HepG2 (cell line): ENCODE results near the gene KDM1B. TPM values are rescaled to one million over a fixed set of nuclear protein-coding genes. Genes with fewer than 3 reads are reported as not detected.

Experiments
- ATAC-seq: fragments of 200-7000 bp; cut with Tn5 transposase; 3 replicates; pipeline ENCODE4 v1.9.1; 2020; ENCODE audit warnings: mild to moderate bottlenecking, moderate library complexity
- BruUV-seq: library from RNA; stranded (reverse); fragments of 400-500 nt; replicated peaks from 2 replicates; lab custom pipeline; 2021; lab: Mats Ljungman, UMichigan
- CTCF ChIA-PET: fragments of 300-600 bp; formaldehyde crosslinking; extraction: SDS; loops from one replicate; lab custom pipeline; 2021; ENCODE audit warnings: low total read pairs, inconsistent platforms, low intra/inter-chr PET ratio; lab: Yijun Ruan, JAX
- POLR2A ChIA-PET: fragments of 350-600 bp; sonication (Branson Sonifier 250); formaldehyde crosslinking; loops from one replicate; lab custom pipeline; 2020; ENCODE audit warnings: antibody characterized with exemption, inconsistent platforms; lab: Yijun Ruan, JAX
- DNase-seq: peaks from one replicate; pipeline ENCODE4 v3.0.0-alpha.2; 2015; ENCODE audit warnings: low spot score
- FAIRE-seq: peaks from 3 replicates; lab custom pipeline; 2011; peaks lifted over from hg19 to GRCh38; lab: Jason Lieb, UNC
- H2AFZ ChIP-seq: one replicate; pipeline ENCODE4 v1.6.1; 2011; ENCODE audit warnings: low read length, inconsistent platforms
- H3K27ac ChIP-seq: fragments of 300-600 bp; 3 replicates; pipeline ENCODE4 v1.8.0; 2011; ENCODE audit warnings: mixed run types, mild to moderate bottlenecking, mixed read lengths, low read length, inconsistent platforms; ENCODE audit not compliant: insufficient read depth; ENCODE audit errors: extremely low read length
- H3K27me3 ChIP-seq, 2 experiments: fragments of 200-600 bp in 1 of 2; 2 replicates in 1 of 2; 3 replicates in 1 of 2; pipeline versions ENCODE4 v1.6.0 to v1.8.0; 2011; ENCODE audit warnings: low read length in 2 of 2, mild to moderate bottlenecking in 2 of 2, moderate library complexity in 2 of 2, inconsistent platforms in 1 of 2; ENCODE audit not compliant: insufficient read depth in 2 of 2, control insufficient read depth in 1 of 2
- H3K36me3 ChIP-seq, 2 experiments: fragments of 200-600 bp in 1 of 2; replicated peaks in 1 of 2; 2 replicates in 1 of 2; 3 replicates in 1 of 2; pipeline versions ENCODE4 v1.5.1 to v1.8.0; 2011; ENCODE audit warnings: low read length in 2 of 2, inconsistent platforms in 1 of 2; ENCODE audit not compliant: insufficient read depth in 2 of 2, control insufficient read depth in 1 of 2
- H3K4me1 ChIP-seq: 2 replicates; pipeline ENCODE4 v1.5.1; 2012; ENCODE audit warnings: low read length, inconsistent platforms; ENCODE audit not compliant: insufficient read depth
- H3K4me2 ChIP-seq: 2 replicates; pipeline ENCODE4 v1.6.0; 2011; ENCODE audit warnings: low read depth, low read length, inconsistent platforms
- H3K4me3 ChIP-seq, 3 experiments: fragments of 200-600 bp in 1 of 3; sonication (generic), shearing (Covaris generic) in 1 of 3; replicated peaks in 1 of 3; 2 replicates each; pipeline ENCODE4 v1.5.1; 2011 to 2016; ENCODE audit warnings: low read length in 3 of 3, inconsistent platforms in 2 of 3, low read depth in 2 of 3, mild to moderate bottlenecking in 2 of 3, control low read depth in 1 of 3, mixed read lengths in 1 of 3; ENCODE audit not compliant: insufficient read depth in 1 of 3
- H3K79me2 ChIP-seq: one replicate; pipeline ENCODE4 v1.6.1; 2011; ENCODE audit warnings: low read length, inconsistent platforms; ENCODE audit not compliant: insufficient read depth
- H3K9ac ChIP-seq: 2 replicates; pipeline ENCODE4 v1.6.0; 2011; ENCODE audit warnings: mild to moderate bottlenecking, low read depth, low read length, inconsistent platforms; ENCODE audit not compliant: insufficient read depth
- H3K9me3 ChIP-seq: 2 replicates; pipeline ENCODE4 v1.5.1; 2012; ENCODE audit warnings: mild to moderate bottlenecking, low read length
- H4K20me1 ChIP-seq: 2 replicates; pipeline ENCODE4 v1.6.0; 2011; ENCODE audit warnings: inconsistent platforms, mild to moderate bottlenecking, low read length, moderate library complexity; ENCODE audit not compliant: insufficient read depth
- AHDC1 ChIP-seq: sonication (generic); formaldehyde crosslinking; IDR thresholded peaks from 2 replicates; pipeline ENCODE4 v1.5.1; 2020; ENCODE audit warnings: mild to moderate bottlenecking, missing genetic modification reagents, borderline replicate concordance
- WIZ ChIP-seq: sonication (generic); formaldehyde crosslinking; IDR thresholded peaks from 2 replicates; pipeline ENCODE4 v1.5.1; 2020; ENCODE audit warnings: mild to moderate bottlenecking, missing genetic modification reagents
- ZNF644 ChIP-seq: IDR thresholded peaks from 2 replicates; pipeline ENCODE4 v1.6.1; 2016; ENCODE audit warnings: low read depth
- WGBS: methylation state at CpG from one replicate; pipeline ENCODE4 v1.1.6; 2017; ENCODE audit warnings: low lambda C conversion rate; 5-methylcytosine and 5-hydroxymethylcytosine counted together
- in situ Hi-C: cut with HindIII; loops from 2 replicates; pipeline ENCODE4 v1.10.0; 2017; ENCODE audit warnings: low pct_unique_long_range_greater_than_20kb; ENCODE audit not compliant: extremely low pct_ligation_motif_present
- intact Hi-C: fragments of 100-400 bp; cut with micrococcal nuclease; formaldehyde crosslinking; loops from one replicate; pipeline ENCODE4 v1.10.0; 2022; ENCODE audit not compliant: unreplicated experiment
- polyA plus RNA-seq, 8 experiments: library from polyadenylated mRNA; depleted of rRNA in 3 of 8; stranded (reverse) in 7 of 8; unstranded in 1 of 8; fragments of >200 nt; fragmentation: Illumina TruSeq in 4 of 8; extraction: Trizol in 4 of 8; gene quantifications; 2 replicates each; pipeline versions ENCODE4 v1.2.1 to v1.2.3, GENCODE V29; 2011 to 2016; ENCODE audit warnings: low read depth in 4 of 8, missing spikeins in 1 of 8, mixed read lengths in 1 of 8; ENCODE audit not compliant: insufficient read depth in 1 of 8
- total RNA-seq, 5 experiments: library from RNA; depleted of rRNA; stranded (reverse); fragments of >200 nt; fragmentation: Illumina TruSeq; extraction: Trizol; gene quantifications; 2 replicates each; pipeline ENCODE4 v1.2.3, GENCODE V29; 2016; ENCODE audit warnings: low read depth in 1 of 5

KDM1B gene
- total and polyA plus RNA-seq, 2 of the 13 experiments (the other 11 are each of a cell fraction or from before 2014, with no cell fraction given): 9.8 to 13.2 TPM

- Histone ChIP-seq H3K36me3 (peaks cover 4 to 13% of the 10 kb centered on the region in 2 experiments), H3K79me2 (peaks cover 72% of the 10 kb centered on the region), H3K27me3 (no peaks in the 10 kb centered on the region; a peak in 1 of 5 replicates), H3K4me1 (peaks cover 60% of the 10 kb centered on the region), H3K9me3 (no peaks in the 10 kb centered on the region), H3K4me3 (peak overlapping the region in 2 of 3 experiments; percentile 4 to 80; a peak in 2 of 6 replicates), H4K20me1 (peaks cover 29% of the 10 kb centered on the region), H3K4me2 (peak overlapping the region; percentile 85), H3K9ac (no peak overlapping the region; the same call in 1 of the 2 replicates), H3K27ac (no peak overlapping the region), H2AFZ (no peak overlapping the region)
- WGBS: 85% methylated on average over 6 of the region's 6 CpGs
- no peak for FAIRE-seq
- ATAC-seq: no peak
- intact Hi-C loops: no loop called here
- POLR2A ChIA-PET: no interaction called here
- no peak for DNase-seq
- TF ChIP-seq AHDC1 (CRISPR knock-in tag): no peak
- TF ChIP-seq ZNF644 (CRISPR knock-in tag): 0 out of 2 replicates have a peak, but pooled peaks have one; percentile 32
- TF ChIP-seq WIZ (CRISPR knock-in tag): 0 out of 2 replicates have a peak, but pooled peaks have one; percentile 27
- BruUV-seq: no TSS peak
- in situ Hi-C loops: loop anchor here (25.0 kb wide), 1 partner anchor 1575 kb away; the partner anchor contains the start of gene ID4
- CTCF ChIA-PET: no interaction called here
Measured at GRCh38 chr6:18261877-18262276, 106.7 kb downstream of the KDM1B start.
